Spleen (tissue), 11 donors: Measurements from ENCODE around the gene BASP1. TPM values are rescaled to one million over a fixed set of nuclear protein-coding genes. Genes with fewer than 3 reads are reported as not detected.

ENCODE experiments used
- DNase-seq: peaks from one replicate; pipeline ENCODE4 v3.0.0-alpha.2; 2020
- H3K27ac ChIP-seq, 8 donors: fragments of 200-600 bp; sonication (generic) in 7 of 8; 1 replicate in 4 of 8; 2 replicates in 4 of 8; pipeline versions ENCODE4 v1.5.0 to v1.8.0; 2016 to 2021; ENCODE audit warnings: inconsistent platforms in 4 of 8, mild to moderate bottlenecking in 4 of 8, moderate library complexity in 1 of 8
- H3K27me3 ChIP-seq, 7 donors: fragments of 200-600 bp; sonication (generic) in 6 of 7; replicated peaks in 1 of 7; 1 replicate in 4 of 7; 2 replicates in 3 of 7; pipeline versions ENCODE4 v1.5.0 to v1.8.0; 2016 to 2021; ENCODE audit warnings: inconsistent platforms in 3 of 7, mild to moderate bottlenecking in 1 of 7
- H3K36me3 ChIP-seq, 6 donors: fragments of 200-600 bp; sonication (generic) in 5 of 6; 1 replicate in 4 of 6; 2 replicates in 2 of 6; pipeline versions ENCODE4 v1.5.0 to v1.8.0; 2016 to 2021; ENCODE audit warnings: inconsistent platforms in 2 of 6
- H3K4me1 ChIP-seq, 6 donors: fragments of 200-600 bp; sonication (generic) in 5 of 6; 1 replicate in 3 of 6; 2 replicates in 3 of 6; pipeline versions ENCODE4 v1.5.0 to v1.8.0; 2016 to 2021; ENCODE audit warnings: inconsistent platforms in 3 of 6
- H3K4me3 ChIP-seq, 8 donors: fragments of 200-600 bp; sonication (generic) in 7 of 8; 1 replicate in 4 of 8; 2 replicates in 4 of 8; pipeline versions ENCODE4 v1.5.0 to v1.8.0; 2016 to 2021; ENCODE audit warnings: inconsistent platforms in 4 of 8, mild to moderate bottlenecking in 4 of 8, moderate library complexity in 2 of 8
- H3K9me3 ChIP-seq, 8 donors: fragments of 200-600 bp; sonication (generic) in 7 of 8; 1 replicate in 4 of 8; 2 replicates in 4 of 8; pipeline versions ENCODE4 v1.5.0 to v1.8.0; 2016 to 2021; ENCODE audit warnings: inconsistent platforms in 4 of 8
- CTCF ChIP-seq, 11 experiments: fragments of 200-600 bp in 7 of 11; fragments of 450-650 bp in 4 of 11; sonication (generic) in 4 of 11; IDR thresholded peaks in 8 of 11; conservative IDR thresholded peaks in 3 of 11; 1 replicate in 7 of 11; 2 replicates in 4 of 11; pipeline versions ENCODE4 v1.4.0 to v1.8.0; 2016 to 2021; ENCODE audit warnings: antibody characterized with exemption in 11 of 11, inconsistent platforms in 4 of 11, mild to moderate bottlenecking in 1 of 11
- POLR2A ChIP-seq, 3 donors: fragments of 450-650 bp; IDR thresholded peaks; one replicate each; pipeline ENCODE4 v1.5.1; 2017; ENCODE audit warnings: antibody characterized with exemption in 3 of 3, mild to moderate bottlenecking in 1 of 3
- POLR2AphosphoS5 ChIP-seq, 3 donors: sonication (generic); formaldehyde crosslinking; IDR thresholded peaks; one replicate each; pipeline ENCODE4 v1.5.1; 2017; ENCODE audit warnings: antibody characterized with exemption in 3 of 3
- WGBS, 5 donors: extraction: QIAGEN DNeasy Blood & Tissue Kit in 3 of 5; methylation state at CpG; one replicate each; pipeline versions ENCODE4 v1.1.5 to v1.1.7; 2013 to 2018; 5-methylcytosine and 5-hydroxymethylcytosine counted together
- intact Hi-C: fragments of 100-400 bp; cut with DNase I; formaldehyde crosslinking; loops from one replicate; pipeline ENCODE4 v1.15.0; 2023; ENCODE audit warnings: low total_unique reads
- polyA plus RNA-seq, 3 donors: library from polyadenylated mRNA; stranded (reverse); fragments of 200-250 nt; gene quantifications; one replicate each; pipeline ENCODE4 v1.2.1, GENCODE V29; 2013
- total RNA-seq, 7 donors: library from RNA; depleted of rRNA in 3 of 7; stranded (reverse); fragments of >200 nt in 3 of 7; fragmentation: NEBNext Ultra II Directional in 4 of 7; extraction: Animal tissue kit (Norgen Biotek cat#: 25700) in 4 of 7; gene quantifications; one replicate each; pipeline versions ENCODE4 v1.1.0 to v1.2.1, GENCODE V29; 2016 to 2021
- donor health status: healthy with polysubstance abuse.
- donor health status: DM: no; HTN: no; CAD: no; lungs with moderate emphysema.
- donor health status: DM: no; HTN: no; CAD: no.
- donor health status: Bipolar disorder and iron deficiency.
- donor health status: healthy.
- donor health status: DM: no; HTN: no; CAD: no.
- donor health status: DM: yes; HTN: yes; CAD: no.

Gene BASP1
- total and polyA plus RNA-seq, 10 donors: 44.5 to 168 (median 102) TPM

- Histone ChIP-seq H3K9me3 (no peaks in the 10 kb centered on the region), H3K27me3 (no peaks in the 10 kb centered on the region), H3K4me3 (no peak overlapping the region), H3K27ac (peak overlapping the region in 1 of 8 donors; percentile 18), H3K4me1 (peaks cover 0 to 67% (median 28%) of the 10 kb centered on the region in 6 donors), H3K36me3 (peaks cover 0 to 28% (median 0%) of the 10 kb centered on the region in 6 donors)
- 81 to 86% (median 83%) methylated on average over 9 of the region's 9 CpGs for WGBS, 5 donors
- DNase-seq: no peak
- intact Hi-C loops: no loop called here
- TF ChIP-seq POLR2A (IDR thresholded peaks at IDR 0.05): no peak
- TF ChIP-seq POLR2AphosphoS5 (IDR thresholded peaks at IDR 0.05): peak in 1 of 3 donors; percentile 11
- no peak for TF ChIP-seq CTCF (IDR thresholded peaks at IDR 0.05 in 8 of 11, conservative IDR thresholded peaks at IDR 0.05 in 3 of 11)
Measured at GRCh38 chr5:17232405-17232804, 15.0 kb downstream of the BASP1 start.

- peak overlapping the region in 1 of 8 donors; percentile 36 for H3K4me3 ChIP-seq
- H3K27ac ChIP-seq: peak overlapping the region in 5 of 8 donors; percentile 12 to 74 (median 72)
- intact Hi-C loops: no loop called here
- peaks cover 0 to 28% (median 0%) of the 10 kb centered on the region in 6 donors for H3K36me3 ChIP-seq
- H3K27me3 ChIP-seq: no peaks in the 10 kb centered on the region
- H3K9me3 ChIP-seq: no peaks in the 10 kb centered on the region
- no peak for DNase-seq
- peaks cover 0 to 67% (median 24%) of the 10 kb centered on the region in 6 donors for H3K4me1 ChIP-seq
- TF ChIP-seq CTCF (IDR thresholded peaks at IDR 0.05 in 8 of 11, conservative IDR thresholded peaks at IDR 0.05 in 3 of 11) (no peak), POLR2A (IDR thresholded peaks at IDR 0.05) (no peak), POLR2AphosphoS5 (IDR thresholded peaks at IDR 0.05) (no peak)
- 74 to 89% (median 83%) methylated on average over 6 of the region's 6 CpGs for WGBS, 5 donors
Measured at GRCh38 chr5:17233488-17233887, 16.1 kb downstream of the BASP1 start.

GRCh38 chr5:17234374-17234773, 16.9 kb downstream of the BASP1 start:
- 76 to 88% (median 81%) methylated on average over 5 of the region's 5 CpGs for WGBS, 5 donors
- H3K27ac ChIP-seq: peak overlapping the region in 6 of 8 donors; percentile 24 to 74 (median 72)
- H3K27me3 ChIP-seq: no peaks in the 10 kb centered on the region
- peaks cover 0 to 67% (median 16%) of the 10 kb centered on the region in 6 donors for H3K4me1 ChIP-seq
- H3K9me3 ChIP-seq: no peaks in the 10 kb centered on the region
- TF ChIP-seq POLR2AphosphoS5 (IDR thresholded peaks at IDR 0.05): no peak
- intact Hi-C loops: no loop called here
- H3K4me3 ChIP-seq: peak overlapping the region in 1 of 8 donors; percentile 36
- peaks cover 0 to 28% (median 0%) of the 10 kb centered on the region in 6 donors for H3K36me3 ChIP-seq
- no peak for DNase-seq

DNA sequence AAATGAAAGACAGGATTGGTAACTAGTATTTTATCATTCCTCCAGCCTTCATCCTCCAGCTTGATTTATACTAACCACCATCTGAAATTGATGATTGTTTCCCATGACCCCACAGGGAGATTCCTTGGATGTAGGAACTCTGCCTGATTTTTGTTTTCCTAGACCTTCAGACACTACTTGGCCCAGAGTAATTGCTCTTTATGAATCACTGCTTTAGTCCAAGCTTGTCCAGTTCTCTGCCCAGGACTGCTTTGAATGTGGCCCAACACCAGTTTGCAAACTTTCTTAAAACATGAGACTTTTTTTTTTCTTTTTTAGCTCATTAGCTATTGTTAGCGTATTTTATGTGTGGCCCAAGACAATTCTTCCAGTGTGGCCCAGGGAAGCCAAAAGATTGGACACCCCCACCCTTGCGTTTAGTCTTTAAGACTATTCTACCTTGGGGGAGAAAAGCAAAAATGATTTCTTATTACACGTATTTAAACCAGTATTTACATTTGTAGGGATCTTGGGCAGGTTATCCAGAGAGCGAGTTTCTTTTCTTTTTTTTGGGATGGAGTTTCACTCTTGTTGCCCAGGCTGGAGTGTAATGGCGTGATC, 18.4 kb downstream of the BASP1 start:
- no peaks in the 10 kb centered on the region for H3K27me3 ChIP-seq
- H3K36me3 ChIP-seq: peaks cover 0 to 19% (median 0%) of the 10 kb centered on the region in 6 donors
- H3K27ac ChIP-seq: peak overlapping the region in 5 of 8 donors; percentile 28 to 74 (median 72)
- 90 to 95% (median 93%) methylated on average over 5 of the region's 5 CpGs for WGBS, 5 donors
- DNase-seq: no peak
- H3K4me3 ChIP-seq: peak overlapping the region in 1 of 8 donors; percentile 39
- intact Hi-C loops: no loop called here
- H3K4me1 ChIP-seq: peaks cover 0 to 70% (median 16%) of the 10 kb centered on the region in 6 donors
- no peak for TF ChIP-seq CTCF (IDR thresholded peaks at IDR 0.05 in 8 of 11, conservative IDR thresholded peaks at IDR 0.05 in 3 of 11)
- no peaks in the 10 kb centered on the region for H3K9me3 ChIP-seq
